Endothelial cell of umbilical vein (primary cell): ENCODE results near the gene UST. TPM values are rescaled to one million over a fixed set of nuclear protein-coding genes. Genes with fewer than 3 reads are reported as not detected.

Source experiments
- BruUV-seq: library from RNA; stranded (reverse); fragments of 400-500 nt; replicated peaks from 2 replicates; lab custom pipeline; 2021; lab: Mats Ljungman, UMichigan
- CTCF ChIA-PET: fragments of 300-600, 350-600 bp; sonication (Branson Sonifier 250); formaldehyde crosslinking; loops from one replicate; lab custom pipeline; 2021; ENCODE audit warnings: antibody characterized with exemption, inconsistent platforms; lab: Charles Lee
- POLR2A ChIA-PET: fragments of 300-600, 350-600 bp; sonication (Branson Sonifier 250); formaldehyde crosslinking; loops from one replicate; lab custom pipeline; 2021; ENCODE audit warnings: antibody characterized with exemption, inconsistent platforms; lab: Charles Lee
- DNase-seq: peaks from one replicate; pipeline ENCODE4 v3.0.0-alpha.2; 2011; ENCODE audit warnings: low read depth, low spot score
- FAIRE-seq: peaks from 2 replicates; lab custom pipeline; 2011; peaks lifted over from hg19 to GRCh38; lab: Jason Lieb, UNC
- H2AFZ ChIP-seq: 2 replicates; pipeline ENCODE4 v1.6.0; 2012; ENCODE audit warnings: low read depth, low read length, control low read depth, inconsistent platforms
- H3K27ac ChIP-seq: 2 replicates; pipeline ENCODE4 v1.5.1; 2011; ENCODE audit warnings: low read depth, mild to moderate bottlenecking, control low read depth, low read length, moderate library complexity; ENCODE audit not compliant: insufficient read depth
- H3K27me3 ChIP-seq, 2 experiments: 2 replicates each; pipeline versions ENCODE4 v1.6.0 to v1.6.1; 2011; ENCODE audit warnings: low read length in 2 of 2, mixed read lengths in 1 of 2; ENCODE audit not compliant: control insufficient read depth in 2 of 2, insufficient read depth in 2 of 2
- H3K36me3 ChIP-seq, 2 experiments: 2 replicates in 1 of 2; 3 replicates in 1 of 2; pipeline ENCODE4 v1.5.1; 2011; ENCODE audit warnings: low read length in 2 of 2, mild to moderate bottlenecking in 1 of 2, moderate library complexity in 1 of 2; ENCODE audit not compliant: control insufficient read depth in 2 of 2, insufficient read depth in 2 of 2; ENCODE audit errors: extremely low read depth in 1 of 2
- H3K4me1 ChIP-seq: 3 replicates; pipeline ENCODE4 v1.5.1; 2011; ENCODE audit warnings: mild to moderate bottlenecking, low read length; ENCODE audit not compliant: control insufficient read depth, insufficient read depth; ENCODE audit errors: extremely low read depth
- H3K4me2 ChIP-seq: 2 replicates; pipeline ENCODE4 v1.6.1; 2011; ENCODE audit warnings: low read length, control low read depth, mixed read lengths; ENCODE audit not compliant: insufficient read depth
- H3K4me3 ChIP-seq, 3 experiments: fragments of 200-600 bp in 1 of 3; sonication (generic), shearing (Covaris generic) in 1 of 3; replicated peaks in 1 of 3; 2 replicates each; pipeline ENCODE4 v1.5.1; 2011 to 2016; ENCODE audit warnings: control low read depth in 3 of 3, low read length in 3 of 3, mild to moderate bottlenecking in 2 of 3, inconsistent platforms in 1 of 3, low read depth in 1 of 3, moderate library complexity in 1 of 3; ENCODE audit not compliant: insufficient read depth in 1 of 3
- H3K79me2 ChIP-seq: 2 replicates; pipeline ENCODE4 v1.6.0; 2012; ENCODE audit warnings: low read length, inconsistent platforms; ENCODE audit not compliant: control insufficient read depth, insufficient read depth
- H3K9ac ChIP-seq: replicated peaks from 2 replicates; pipeline ENCODE3; 2011; ENCODE audit warnings: low read length, control low read depth; ENCODE audit not compliant: insufficient read depth; ENCODE audit errors: extremely low read depth
- H3K9me1 ChIP-seq: replicated peaks from 3 replicates; pipeline ENCODE4 v1.6.0; 2011; ENCODE audit warnings: mild to moderate bottlenecking, low read length; ENCODE audit not compliant: control insufficient read depth, insufficient read depth; ENCODE audit errors: extremely low read depth
- H3K9me3 ChIP-seq: replicated peaks from 2 replicates; pipeline ENCODE4 v1.5.1; 2012; ENCODE audit warnings: low read length, inconsistent platforms; ENCODE audit not compliant: control insufficient read depth, insufficient read depth
- H4K20me1 ChIP-seq: replicated peaks from 2 replicates; pipeline ENCODE3; 2011; ENCODE audit warnings: mild to moderate bottlenecking, low read length; ENCODE audit not compliant: control insufficient read depth, insufficient read depth; ENCODE audit errors: extremely low read depth
- MAX ChIP-seq: IDR thresholded peaks from 2 replicates; pipeline ENCODE4 v1.6.1; 2011; ENCODE audit not compliant: insufficient read depth, insufficient read length
- MYC ChIP-seq: IDR thresholded peaks from one replicate; pipeline ENCODE4 v1.6.1; 2011; ENCODE audit warnings: mild to moderate bottlenecking, low read depth, low read length
- POLR2A ChIP-seq: IDR thresholded peaks from 2 replicates; pipeline ENCODE4 v1.6.1; 2012; ENCODE audit warnings: low read depth, mild to moderate bottlenecking, control low read depth, low read length
- dilution Hi-C: fragments of 300-500 bp; cut with MboI; formaldehyde crosslinking; loops from one replicate; pipeline ENCODE4 v1.15.0; 2019; ENCODE audit warnings: low sequenced_read_pairs; ENCODE audit not compliant: extremely low pct_ligation_motif_present
- intact Hi-C: fragments of 100-400 bp; cut with micrococcal nuclease; formaldehyde crosslinking; loops from one replicate; pipeline ENCODE4 v1.10.0; 2022
- polyA plus RNA-seq, 4 experiments: library from polyadenylated mRNA; depleted of rRNA in 3 of 4; stranded (reverse) in 3 of 4; unstranded in 1 of 4; fragments of >200 nt; gene quantifications; 2 replicates each; pipeline versions ENCODE4 v1.2.1 to v1.2.3, GENCODE V29; 2011 to 2012; ENCODE audit warnings: missing spikeins in 1 of 4
- total RNA-seq: library from RNA; stranded (reverse); gene quantifications from 2 replicates; pipeline ENCODE4 v1.2.3, GENCODE V29; 2021
- TF ChIP-seq, protein P1 (sequence below), 2 donors: IDR thresholded peaks; 1 replicate in 1 of 2; 2 replicates in 1 of 2; pipeline ENCODE4 v1.5.1; 2011; ENCODE audit warnings: low read length in 2 of 2, mild to moderate bottlenecking in 2 of 2, moderate library complexity in 2 of 2, control low read depth in 1 of 2, inconsistent platforms in 1 of 2, low read depth in 1 of 2; ENCODE audit not compliant: insufficient read depth in 1 of 2; ENCODE audit errors: extremely low read depth in 1 of 2

The UST gene
- total and polyA plus RNA-seq, 2 donors (not counting 3 experiments of a cell fraction or from before 2014, with no cell fraction given), result 0.26 to 0.84 TPM

DNA sequence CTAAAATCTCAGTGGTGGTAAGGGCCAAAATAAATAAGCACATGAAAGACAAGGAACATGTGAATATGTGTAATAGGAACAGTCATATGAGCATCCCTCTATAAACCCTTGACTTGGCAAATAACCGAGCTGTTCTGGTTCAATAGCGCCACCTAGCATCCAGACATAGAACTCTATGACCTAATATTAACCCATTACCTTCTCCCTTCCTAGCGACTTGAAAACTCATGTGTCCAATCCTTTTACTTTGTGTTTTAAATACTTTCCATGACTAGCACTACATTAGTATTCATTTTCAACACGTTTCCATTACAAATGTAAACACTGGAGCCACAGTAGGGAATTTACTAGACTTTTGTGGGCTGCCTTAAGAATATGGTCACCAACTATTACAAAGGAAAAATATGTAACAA, 279.7 kb downstream of the UST start:
- Histone ChIP-seq H3K27ac (no peak overlapping the region), H3K9me3 (no peaks in the 10 kb centered on the region), H2AFZ (no peak overlapping the region), H3K4me1 (no peaks in the 10 kb centered on the region), H4K20me1 (no peaks in the 10 kb centered on the region), H3K4me3 (no peak overlapping the region), H3K36me3 (no peaks in the 10 kb centered on the region), H3K9me1 (no peaks in the 10 kb centered on the region), H3K9ac (no peak overlapping the region), H3K79me2 (no peaks in the 10 kb centered on the region), H3K4me2 (no peak overlapping the region), H3K27me3 (peaks cover 0 to 2% of the 10 kb centered on the region in 2 experiments)
- DNase-seq (peak; percentile 23), FAIRE-seq (no peak)
- ChIA-PET CTCF (interaction anchor here (0.7 to 3.9 kb wide), 8 partner anchors 8 to 490 kb away, joined by 3 to 32 read pairs (median 4); no protein-coding TSS in a partner anchor), POLR2A (no interaction called here)
- TF ChIP-seq, protein P1, sequence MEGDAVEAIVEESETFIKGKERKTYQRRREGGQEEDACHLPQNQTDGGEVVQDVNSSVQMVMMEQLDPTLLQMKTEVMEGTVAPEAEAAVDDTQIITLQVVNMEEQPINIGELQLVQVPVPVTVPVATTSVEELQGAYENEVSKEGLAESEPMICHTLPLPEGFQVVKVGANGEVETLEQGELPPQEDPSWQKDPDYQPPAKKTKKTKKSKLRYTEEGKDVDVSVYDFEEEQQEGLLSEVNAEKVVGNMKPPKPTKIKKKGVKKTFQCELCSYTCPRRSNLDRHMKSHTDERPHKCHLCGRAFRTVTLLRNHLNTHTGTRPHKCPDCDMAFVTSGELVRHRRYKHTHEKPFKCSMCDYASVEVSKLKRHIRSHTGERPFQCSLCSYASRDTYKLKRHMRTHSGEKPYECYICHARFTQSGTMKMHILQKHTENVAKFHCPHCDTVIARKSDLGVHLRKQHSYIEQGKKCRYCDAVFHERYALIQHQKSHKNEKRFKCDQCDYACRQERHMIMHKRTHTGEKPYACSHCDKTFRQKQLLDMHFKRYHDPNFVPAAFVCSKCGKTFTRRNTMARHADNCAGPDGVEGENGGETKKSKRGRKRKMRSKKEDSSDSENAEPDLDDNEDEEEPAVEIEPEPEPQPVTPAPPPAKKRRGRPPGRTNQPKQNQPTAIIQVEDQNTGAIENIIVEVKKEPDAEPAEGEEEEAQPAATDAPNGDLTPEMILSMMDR (IDR thresholded peaks at IDR 0.05; ENCODE audit: extremely low read depth in 1 of 2, insufficient read depth in 1 of 2, low read depth in 1 of 2, low read length in 2 of 2), result peak; percentile 24 to 40
- TF ChIP-seq POLR2A, result no peak
- intact Hi-C loops (loop anchor here (2.0 to 10.0 kb wide), 4 partner anchors 166 to 898 kb away; partner anchors contain the start of gene RAET1G), dilution Hi-C loops (no loop called here)
- no TSS peak for BruUV-seq

DNA sequence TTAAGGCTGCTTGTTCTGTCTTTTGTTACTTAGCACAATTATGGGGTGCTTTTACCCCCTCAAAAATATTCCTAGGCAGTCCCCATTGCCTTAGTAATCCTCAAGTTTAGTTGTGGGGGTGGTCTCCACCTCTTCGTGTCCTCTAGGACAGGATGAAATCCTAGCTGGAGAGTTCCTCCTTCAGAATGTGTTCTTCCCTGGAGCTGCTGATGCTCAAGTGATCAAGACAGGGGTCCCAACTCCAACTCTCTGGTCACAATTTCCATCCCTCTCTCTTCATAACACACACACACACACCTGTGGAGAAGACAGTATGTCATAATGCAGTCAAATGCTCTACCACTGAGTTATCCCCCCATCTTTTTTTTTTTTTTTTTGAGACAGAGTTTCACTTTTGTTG, 280.7 kb downstream of the UST start:
- BruUV-seq, result no TSS peak
- ChIA-PET POLR2A (no interaction called here), CTCF (interaction anchor here (0.7 to 3.9 kb wide), 8 partner anchors 9 to 489 kb away, joined by 3 to 32 read pairs (median 4); no protein-coding TSS in a partner anchor)
- no peak for TF ChIP-seq MYC
- TF ChIP-seq, protein P1 (IDR thresholded peaks at IDR 0.05; ENCODE audit: extremely low read depth in 1 of 2, insufficient read depth in 1 of 2, low read depth in 1 of 2, low read length in 2 of 2), result no peak
- no peak for TF ChIP-seq MAX
- Histone ChIP-seq H3K9ac (no peak overlapping the region), H3K27ac (no peak overlapping the region), H3K9me3 (no peaks in the 10 kb centered on the region), H3K27me3 (peaks cover 0 to 2% of the 10 kb centered on the region in 2 experiments), H3K9me1 (no peaks in the 10 kb centered on the region), H3K4me3 (no peak overlapping the region), H3K36me3 (no peaks in the 10 kb centered on the region), H3K79me2 (no peaks in the 10 kb centered on the region), H3K4me2 (no peak overlapping the region), H4K20me1 (no peaks in the 10 kb centered on the region), H3K4me1 (no peaks in the 10 kb centered on the region), H2AFZ (no peak overlapping the region)
- FAIRE-seq (no peak), DNase-seq (no peak)
- intact Hi-C loops, result loop anchor here (2.0 to 10.0 kb wide), 4 partner anchors 165 to 897 kb away; partner anchors contain the start of gene RAET1G
- dilution Hi-C loops, result no loop called here
